Caco-2 (cell line): ENCODE results near the gene FURIN. TPM values are rescaled to one million over a fixed set of nuclear protein-coding genes. Genes with fewer than 3 reads are reported as not detected.

Experiments
- BruUV-seq: library from RNA; stranded (reverse); fragments of 400-500 nt; replicated peaks from 2 replicates; lab custom pipeline; 2021; lab: Mats Ljungman, UMichigan
- CTCF ChIA-PET: fragments of 300-600 bp; sonication (Branson Sonifier 250); formaldehyde crosslinking; loops from one replicate; lab custom pipeline; 2022; ENCODE audit warnings: antibody characterized with exemption; lab: Charles Lee
- POLR2A ChIA-PET: fragments of 300-600 bp; sonication (Branson Sonifier 250); formaldehyde crosslinking; loops from one replicate; lab custom pipeline; 2022; ENCODE audit warnings: antibody characterized with exemption; lab: Charles Lee
- DNase-seq, 2 experiments: peaks; one replicate each; pipeline versions ENCODE4 v3.0.0 to v3.0.0-alpha.2; 2020 to 2022
- H3K27me3 ChIP-seq: replicated peaks from 2 replicates; pipeline ENCODE4 v1.6.0; 2011; ENCODE audit warnings: low read length; ENCODE audit not compliant: control insufficient read depth, insufficient read depth
- H3K36me3 ChIP-seq: 2 replicates; pipeline ENCODE4 v1.5.1; 2011; ENCODE audit warnings: low read length; ENCODE audit not compliant: control insufficient read depth, insufficient read depth
- H3K4me1 ChIP-seq: fragments of 250-450 bp; sonication (Bioruptor Pico); 2 replicates; pipeline ENCODE4 v1.5.1; 2020; ENCODE audit warnings: mild to moderate bottlenecking
- H3K4me3 ChIP-seq: 2 replicates; pipeline ENCODE4 v1.5.1; 2011; ENCODE audit warnings: low read depth, mild to moderate bottlenecking, control low read depth, low read length
- H3K9me3 ChIP-seq: fragments of 250-450 bp; sonication (Bioruptor Pico); 2 replicates; pipeline ENCODE4 v1.5.1; 2020; ENCODE audit warnings: mild to moderate bottlenecking, moderate library complexity
- H3K27ac Mint-ChIP-seq: one replicate; pipeline ENCODE4 v1.8.0; 2022; ENCODE audit warnings: mixed read lengths; ENCODE audit not compliant: unreplicated experiment
- H3K27me3 Mint-ChIP-seq: one replicate; pipeline ENCODE4 v1.8.0; 2022; ENCODE audit warnings: mixed read lengths; ENCODE audit not compliant: insufficient read depth, unreplicated experiment
- H3K36me3 Mint-ChIP-seq: one replicate; pipeline ENCODE4 v1.8.0; 2022; ENCODE audit warnings: mild to moderate bottlenecking, mixed read lengths; ENCODE audit not compliant: insufficient read depth, unreplicated experiment
- H3K4me1 Mint-ChIP-seq: one replicate; pipeline ENCODE4 v1.8.0; 2022; ENCODE audit warnings: low read depth, mixed read lengths; ENCODE audit not compliant: unreplicated experiment
- H3K4me3 Mint-ChIP-seq: one replicate; pipeline ENCODE4 v1.8.0; 2022; ENCODE audit warnings: mild to moderate bottlenecking, moderate library complexity, mixed read lengths; ENCODE audit not compliant: unreplicated experiment
- H3K9me3 Mint-ChIP-seq: one replicate; pipeline ENCODE4 v1.8.0; 2022; ENCODE audit warnings: mixed read lengths; ENCODE audit not compliant: unreplicated experiment
- CTCF ChIP-seq, 2 experiments: fragments of 200-600 bp in 1 of 2; IDR thresholded peaks; 1 replicate in 1 of 2; 2 replicates in 1 of 2; pipeline versions ENCODE4 v1.5.1 to v1.8.0; 2011 to 2022; ENCODE audit warnings: antibody characterized with exemption in 1 of 2, control low read depth in 1 of 2, inconsistent platforms in 1 of 2, low read depth in 1 of 2, low read length in 1 of 2, mild to moderate bottlenecking in 1 of 2, moderate library complexity in 1 of 2; ENCODE audit not compliant: insufficient read depth in 1 of 2, severe bottlenecking in 1 of 2, unreplicated experiment in 1 of 2
- intact Hi-C: fragments of 100-400 bp; cut with micrococcal nuclease; formaldehyde crosslinking; loops from one replicate; pipeline ENCODE4 v1.10.0; 2022; ENCODE audit not compliant: unreplicated experiment
- total RNA-seq: library from RNA; stranded (reverse); gene quantifications from 2 replicates; pipeline ENCODE4 v1.2.3, GENCODE V29; 2022

Gene FURIN
- total RNA-seq, 1 experiment from 2014 or later, result 43.0 TPM

GRCh38 chr15:90931828-90932659 lies 63.7 kb downstream of the FURIN start, which contains the start of gene HDDC3:
HDDC3 (minus strand) TSS chr15:90932549; CDS start chr15:90932540, 9 bp downstream.
- intact Hi-C loops, result loop anchor here (10.0 kb wide), 1 partner anchor 343 kb away; no protein-coding TSS in a partner anchor
- H3K27me3 ChIP-seq, result no peaks in the 10 kb centered on the region; the same call in 1 of the 2 replicates
- peak within 1 kb of the TSS; percentile 96 for H3K4me3 Mint-ChIP-seq
- DNase-seq, result peak; percentile 92 to 94
- peak within 1 kb of the TSS; percentile 71 for H3K4me3 ChIP-seq
- no peaks in the 10 kb centered on the region for H3K9me3 Mint-ChIP-seq
- H3K27ac Mint-ChIP-seq, result peak within 1 kb of the TSS; percentile 93
- H3K4me1 Mint-ChIP-seq, result peaks cover 22% of the 10 kb centered on the region
- ChIA-PET POLR2A (interaction anchor here (0.6 to 1.7 kb wide), 6 partner anchors 23 to 1483 kb away, joined by 3 to 17 read pairs (median 5); partner anchors contain the start of genes MAN2A2, PRC1 and RCCD1), CTCF (interaction anchor here (0.5 to 3.6 kb wide), 30 partner anchors 9 to 1951 kb away, joined by 3 to 53 read pairs (median 4); partner anchors contain the start of genes BLM, MAN2A2, PRC1 and RCCD1)
- no peaks in the 10 kb centered on the region for H3K36me3 ChIP-seq
- BruUV-seq, result no TSS peak
- H3K27me3 Mint-ChIP-seq, result no peaks in the 10 kb centered on the region
- no peaks in the 10 kb centered on the region for H3K9me3 ChIP-seq
- peak; percentile 75 to 93 for TF ChIP-seq CTCF (IDR thresholded peaks at IDR 0.05; ENCODE audit: insufficient read depth in 1 of 2, low read depth in 1 of 2, low read length in 1 of 2, severe bottlenecking in 1 of 2, unreplicated experiment in 1 of 2)
- H3K4me1 ChIP-seq, result peaks cover 16% of the 10 kb centered on the region
- peaks cover 29% of the 10 kb centered on the region for H3K36me3 Mint-ChIP-seq

- H3K4me3 Mint-ChIP-seq, result peak overlapping the region; percentile 96
- peaks cover 30% of the 10 kb centered on the region for H3K36me3 Mint-ChIP-seq
- H3K27ac Mint-ChIP-seq, result no peak overlapping the region
- intact Hi-C loops, result loop anchor here (10.0 kb wide), 1 partner anchor 342 kb away; no protein-coding TSS in a partner anchor
- H3K4me1 Mint-ChIP-seq, result peaks cover 22% of the 10 kb centered on the region
- no peaks in the 10 kb centered on the region for H3K9me3 Mint-ChIP-seq
- H3K27me3 Mint-ChIP-seq, result no peaks in the 10 kb centered on the region
- ChIA-PET POLR2A (interaction anchor here (0.9 to 1.7 kb wide), 3 partner anchors 22 to 62 kb away, joined by 5 to 17 read pairs (median 5); partner anchors contain the start of genes MAN2A2, PRC1 and RCCD1), CTCF (interaction anchor here (0.5 to 3.6 kb wide), 19 partner anchors 10 to 604 kb away, joined by 3 to 53 read pairs (median 6); partner anchors contain the start of genes BLM, MAN2A2, PRC1 and RCCD1)
- BruUV-seq, result no TSS peak
- no peak for TF ChIP-seq CTCF (IDR thresholded peaks at IDR 0.05; ENCODE audit: insufficient read depth in 1 of 2, low read depth in 1 of 2, low read length in 1 of 2, severe bottlenecking in 1 of 2, unreplicated experiment in 1 of 2)
- Histone ChIP-seq H3K4me1 (peaks cover 16% of the 10 kb centered on the region), H3K4me3 (no peak overlapping the region), H3K9me3 (no peaks in the 10 kb centered on the region), H3K27me3 (no peaks in the 10 kb centered on the region; the same call in 1 of the 2 replicates), H3K36me3 (no peaks in the 10 kb centered on the region)
- DNase-seq, result no peak
These were observed 64.2 kb downstream of the FURIN start for GRCh38 chr15:90932660-90932991.

Other genes starting within 250 kb of the FURIN start
- 15.6 and 18.1 TPM in 2 replicates for gene BLM, start 151.2 kb upstream of the FURIN start, total RNA-seq
- 1.7 and 1.8 TPM in 2 replicates for gene FES, start 15.9 kb downstream of the FURIN start, total RNA-seq
- 64.9 and 69.8 TPM in 2 replicates for gene MAN2A2, start 34.7 kb downstream of the FURIN start, total RNA-seq
- gene HDDC3, start 64.0 kb downstream of the FURIN start, total RNA-seq, result 20.0 and 21.6 TPM in 2 replicates
- 62.6 and 63.8 TPM in 2 replicates for gene UNC45A, start 66.7 kb downstream of the FURIN start, total RNA-seq
- 26.1 and 29.6 TPM in 2 replicates for gene RCCD1, start 86.3 kb downstream of the FURIN start, total RNA-seq
- 142 and 145 TPM in 2 replicates for gene PRC1, start 125.9 kb downstream of the FURIN start, total RNA-seq
- 13.3 and 13.7 TPM in 2 replicates for gene VPS33B, start 154.0 kb downstream of the FURIN start, total RNA-seq
- not detected in 2 replicates for gene SV2B, start 231.7 kb downstream of the FURIN start, total RNA-seq